Measurements from ENCODE around the gene REC114. TPM values are rescaled to one million over a fixed set of nuclear protein-coding genes. Genes with fewer than 3 reads are reported as not detected.

REC114 gene
- total and polyA plus RNA-seq, 2 of the 8 experiments (the other 6 are each of a cell fraction or from before 2014, with no cell fraction given), result 0.12 TPM; not detected in 1

DNA sequence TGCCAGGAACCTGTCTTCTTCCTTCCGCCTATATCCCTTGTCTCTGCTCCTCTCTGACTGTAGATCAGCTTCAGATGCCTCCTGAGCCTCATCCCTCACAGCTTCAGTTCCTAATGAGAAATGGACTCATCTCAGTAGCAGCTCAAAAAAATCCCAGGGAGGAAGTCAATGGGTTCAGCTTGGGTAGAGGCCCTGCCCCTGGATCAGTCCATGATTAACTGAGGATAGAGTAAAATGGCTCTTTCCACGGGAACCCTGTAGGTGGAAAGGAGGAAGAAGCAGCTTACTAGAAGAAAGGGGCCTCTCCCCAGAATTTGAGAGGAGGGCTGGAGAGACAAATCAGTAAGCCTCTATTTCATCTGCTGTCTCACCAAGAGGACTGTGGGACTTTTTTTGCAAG, 47.3 kb upstream of the REC114 start:
- CTCF ChIA-PET (ENCODE audit: partially characterized antibody), result interaction anchor here (0.7 to 1.0 kb wide), 3 partner anchors 15 to 157 kb away, joined by 3 read pairs; no protein-coding TSS in a partner anchor
- no peak overlapping the region for H4K8ac ChIP-seq (ENCODE audit: extremely low read depth, insufficient read depth, low read length)
- no peaks in the 10 kb centered on the region; the same call in 1 of the 2 replicates for H3K23me2 ChIP-seq (ENCODE audit: low read depth, low read length)
- DNase-seq (ENCODE audit: low read depth in 1 of 2, low spot score in 2 of 2) (no peak), FAIRE-seq (no peak)
- peaks cover 4 to 11% (median 8%) of the 10 kb centered on the region in 4 experiments for H3K4me1 ChIP-seq (replicated peaks in 1 of 4; ENCODE audit: control insufficient read depth in 3 of 4, insufficient read depth in 4 of 4, low read length in 3 of 4)
- no peaks in the 10 kb centered on the region for H3K79me1 ChIP-seq (ENCODE audit: low read depth, low read length)
- no peak overlapping the region for H3K27ac ChIP-seq (ENCODE audit: low read depth, low read length)
- H2BK5ac ChIP-seq (ENCODE audit: low read depth, low read length), result no peak overlapping the region
- H3K14ac ChIP-seq (ENCODE audit: insufficient read length), result no peak overlapping the region
- no peak overlapping the region for H2BK120ac ChIP-seq (replicated peaks; ENCODE audit: low read depth, low read length)
- no peak overlapping the region for H2BK15ac ChIP-seq (ENCODE audit: low read length)
- no peak overlapping the region for H2AK5ac ChIP-seq (ENCODE audit: low read depth, low read length)
- POLR2A ChIA-PET (ENCODE audit: partially characterized antibody), result no interaction called here
- no peak overlapping the region for H3K18ac ChIP-seq (ENCODE audit: extremely low read depth, low read length)
- H3K4me2 ChIP-seq (ENCODE audit: insufficient read depth in 1 of 2, low read depth in 2 of 2, low read length in 2 of 2), result no peak overlapping the region
- no peak overlapping the region for H4K91ac ChIP-seq (replicated peaks; ENCODE audit: insufficient read length, low read length)
- H4K20me1 ChIP-seq (replicated peaks in 1 of 2; ENCODE audit: control insufficient read depth in 1 of 2, insufficient read depth in 2 of 2, low read length in 2 of 2), result no peaks in the 10 kb centered on the region
- no peak overlapping the region for H3K4me3 ChIP-seq (ENCODE audit: extremely low read depth in 1 of 4, insufficient read depth in 2 of 4, low read depth in 3 of 4, low read length in 4 of 4)
- no peaks in the 10 kb centered on the region; a peak in 1 of 7 replicates for H3K27me3 ChIP-seq (replicated peaks in 1 of 4; ENCODE audit: control insufficient read depth in 3 of 4, extremely low read depth in 1 of 4, insufficient read depth in 3 of 4, low read length in 3 of 4)
- no peak overlapping the region for H2BK12ac ChIP-seq (ENCODE audit: low read depth, low read length)
- H3K36me3 ChIP-seq (ENCODE audit: control insufficient read depth in 2 of 4, insufficient read depth in 4 of 4, low read length in 3 of 4), result no peaks in the 10 kb centered on the region
- H4K5ac ChIP-seq (ENCODE audit: insufficient read length, low read depth, low read length), result no peak overlapping the region
- no peaks in the 10 kb centered on the region for H3K9me3 ChIP-seq (ENCODE audit: insufficient read depth in 2 of 2, low read depth in 1 of 2, low read length in 1 of 2)
- no peak overlapping the region for H3K9ac ChIP-seq (replicated peaks in 1 of 4; ENCODE audit: extremely low read depth in 1 of 4, low read depth in 3 of 4, low read length in 3 of 4)
- H3K79me2 ChIP-seq (ENCODE audit: control insufficient read depth in 1 of 2, insufficient read depth in 2 of 2, low read length in 2 of 2), result no peaks in the 10 kb centered on the region
- no peak overlapping the region for H3K4ac ChIP-seq (replicated peaks; ENCODE audit: insufficient read length, low read depth, low read length)
- H3K56ac ChIP-seq (replicated peaks; ENCODE audit: insufficient read length, low read depth, low read length), result no peak overlapping the region
- no peak overlapping the region for H2BK20ac ChIP-seq (ENCODE audit: low read length)
- no peak overlapping the region for H3K23ac ChIP-seq (ENCODE audit: insufficient read length)
- H2AFZ ChIP-seq (ENCODE audit: low read length), result no peak overlapping the region
- WGBS, 2 experiments (ENCODE audit: extremely low coverage in 1 of 2, insufficient coverage in 1 of 2, insufficient read length in 1 of 2, insufficient replicate concordance in 2 of 2, low coverage in 1 of 2, low lambda C conversion rate in 2 of 2, missing lambda C conversion rate in 1 of 2), result 83% methylated on average over 2 of the region's 2 CpGs; no CpG with 5 or more reads in 1 of the 2 experiments
- TF ChIP-seq CHD2 (IDR thresholded peaks at IDR 0.05; ENCODE audit: low read length), result no peak
- no peak for TF ChIP-seq JUND (IDR thresholded peaks at IDR 0.05; ENCODE audit: low read length)
- no peak for TF ChIP-seq BCL11A (IDR thresholded peaks at IDR 0.05; ENCODE audit: low read depth in 2 of 2, low read length in 2 of 2)
- TF ChIP-seq CBX5 (IDR thresholded peaks at IDR 0.05; ENCODE audit: low read depth, low read length), result no peak
- TF ChIP-seq CEBPB (IDR thresholded peaks at IDR 0.05; ENCODE audit: low read depth, low read length), result no peak
- TF ChIP-seq HDAC2 (IDR thresholded peaks at IDR 0.05; ENCODE audit: borderline replicate concordance in 1 of 2, low read depth in 2 of 2, low read length in 2 of 2), result no peak
- TF ChIP-seq SP1 (IDR thresholded peaks at IDR 0.05; ENCODE audit: low read depth, low read length), result no peak
- TF ChIP-seq FOSL1 (IDR thresholded peaks at IDR 0.05; ENCODE audit: insufficient read depth, low read depth, low read length), result no peak
- no peak for TF ChIP-seq KDM1A (IDR thresholded peaks at IDR 0.05; ENCODE audit: borderline replicate concordance, low read length)
- TF ChIP-seq RFX5 (IDR thresholded peaks at IDR 0.05; ENCODE audit: borderline replicate concordance, low read depth, low read length), result no peak
- no peak for TF ChIP-seq TEAD4 (IDR thresholded peaks at IDR 0.05; ENCODE audit: low read depth, low read length)
- TF ChIP-seq, protein P1, sequence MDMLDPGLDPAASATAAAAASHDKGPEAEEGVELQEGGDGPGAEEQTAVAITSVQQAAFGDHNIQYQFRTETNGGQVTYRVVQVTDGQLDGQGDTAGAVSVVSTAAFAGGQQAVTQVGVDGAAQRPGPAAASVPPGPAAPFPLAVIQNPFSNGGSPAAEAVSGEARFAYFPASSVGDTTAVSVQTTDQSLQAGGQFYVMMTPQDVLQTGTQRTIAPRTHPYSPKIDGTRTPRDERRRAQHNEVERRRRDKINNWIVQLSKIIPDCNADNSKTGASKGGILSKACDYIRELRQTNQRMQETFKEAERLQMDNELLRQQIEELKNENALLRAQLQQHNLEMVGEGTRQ (IDR thresholded peaks at IDR 0.05; ENCODE audit: low read length), result no peak
- no peak for TF ChIP-seq POLR2A (IDR thresholded peaks at IDR 0.05; ENCODE audit: control extremely low read depth in 1 of 2, low read depth in 2 of 2, low read length in 2 of 2)
- TF ChIP-seq SP2 (IDR thresholded peaks at IDR 0.05; ENCODE audit: low read length), result no peak
- TF ChIP-seq MAFK (IDR thresholded peaks at IDR 0.05; ENCODE audit: low read depth, low read length), result no peak
